GM12878 (cell line): ENCODE data around the gene TCF23.

Experiments used
- BRCA1 ChIP-seq: IDR thresholded peaks from 2 replicates; pipeline ENCODE4 v1.6.1; 2011; ENCODE audit warnings: low read depth, low read length, improper control_type of control experiment
- EP300 ChIP-seq, 2 experiments: fragments of 150-350 bp in 1 of 2; IDR thresholded peaks; 2 replicates each; pipeline ENCODE4 v1.6.1; 2011 to 2012; ENCODE audit warnings: low read depth in 2 of 2, low read length in 2 of 2, borderline replicate concordance in 1 of 2, improper control_type of control experiment in 1 of 2, inconsistent platforms in 1 of 2; ENCODE audit not compliant: control insufficient read depth in 1 of 2
- ESRRA ChIP-seq: IDR thresholded peaks from 2 replicates; pipeline ENCODE4 v1.6.1; 2012; ENCODE audit warnings: mild to moderate bottlenecking, low read length, improper control_type of control experiment
- EZH2 ChIP-seq: IDR thresholded peaks from 2 replicates; pipeline ENCODE4 v1.6.1; 2012; ENCODE audit warnings: low read depth, mild to moderate bottlenecking, control low read depth, inconsistent platforms, low read length, borderline replicate concordance; ENCODE audit not compliant: control insufficient read depth
- MYC ChIP-seq: IDR thresholded peaks from 2 replicates; pipeline ENCODE4 v1.6.1; 2011; ENCODE audit warnings: mild to moderate bottlenecking, low read length, moderate library complexity, inconsistent platforms; ENCODE audit not compliant: insufficient read depth, insufficient replicate concordance, insufficient read length, severe bottlenecking
- POLR2A ChIP-seq: IDR thresholded peaks from 2 replicates; pipeline ENCODE4 v1.6.1; 2011; ENCODE audit warnings: low read depth, mild to moderate bottlenecking, low read length
- SMAD1 ChIP-seq: fragments of 450-650 bp; IDR thresholded peaks from 2 replicates; pipeline ENCODE4 v1.6.1; 2018; ENCODE audit warnings: mild to moderate bottlenecking, low read depth; ENCODE audit not compliant: partially characterized antibody
- STAT3 ChIP-seq: IDR thresholded peaks from 2 replicates; pipeline ENCODE4 v1.6.1; 2011; ENCODE audit warnings: low read depth, low read length, improper control_type of control experiment
- TAF1 ChIP-seq: IDR thresholded peaks from 2 replicates; pipeline ENCODE4 v1.6.1; 2011; ENCODE audit warnings: mild to moderate bottlenecking, low read depth, low read length, borderline replicate concordance
- ZNF207 ChIP-seq: fragments of 450-650 bp; IDR thresholded peaks from 2 replicates; pipeline ENCODE4 v1.6.1; 2014; ENCODE audit warnings: antibody characterized with exemption, mild to moderate bottlenecking, borderline replicate concordance
- TF ChIP-seq, protein P1 (sequence below): IDR thresholded peaks from 2 replicates; pipeline ENCODE4 v1.6.1; 2011; ENCODE audit warnings: low read depth, low read length, improper control_type of control experiment, borderline replicate concordance
- TF ChIP-seq, protein P2 (sequence below), 3 experiments: IDR thresholded peaks in 2 of 3; conservative IDR thresholded peaks in 1 of 3; 2 replicates each; pipeline ENCODE4 v1.5.1; 2011; ENCODE audit warnings: low read depth in 3 of 3, low read length in 3 of 3, mild to moderate bottlenecking in 3 of 3, control low read depth in 2 of 3, moderate library complexity in 2 of 3, inconsistent platforms in 1 of 3, mixed read lengths in 1 of 3; ENCODE audit not compliant: control insufficient read depth in 2 of 3, insufficient read depth in 1 of 3; ENCODE audit errors: extremely low read depth in 1 of 3
- TF ChIP-seq, protein P3 (sequence below): IDR thresholded peaks from 2 replicates; pipeline ENCODE4 v1.6.1; 2012; ENCODE audit warnings: mild to moderate bottlenecking, low read depth, low read length
- TF ChIP-seq, protein P4 (sequence below): IDR thresholded peaks from 2 replicates; pipeline ENCODE4 v1.6.1; 2012; ENCODE audit warnings: low read length, inconsistent platforms

DNA sequence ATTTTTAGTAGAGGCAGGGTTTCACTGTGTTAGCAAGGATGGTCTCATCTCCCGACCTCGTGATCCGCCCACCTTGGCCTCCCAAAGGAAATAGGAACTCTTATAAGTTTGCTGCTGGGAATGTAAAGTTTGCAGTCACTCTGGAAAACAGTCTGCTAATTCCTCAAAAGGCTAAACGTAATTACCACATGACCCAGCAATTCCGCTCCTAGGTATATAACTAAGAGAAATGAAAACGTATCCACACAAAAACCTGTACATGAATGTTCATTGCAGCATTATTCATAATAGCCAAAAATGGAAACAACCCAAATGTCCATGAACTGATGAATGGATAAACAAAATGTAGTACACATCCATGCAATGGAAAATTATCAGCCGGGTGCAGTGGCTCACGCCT, 41.2 kb downstream of the TCF23 start:
- TF ChIP-seq EZH2 (no peak), ZNF207 (no peak), TAF1 (no peak), POLR2A (no peak), BRCA1 (no peak), EP300 (IDR thresholded peaks at IDR 0.05; ENCODE audit: borderline replicate concordance in 1 of 2, control insufficient read depth in 1 of 2, low read depth in 2 of 2, low read length in 2 of 2) (no peak), SMAD1 (no peak), ESRRA (no peak), MYC (no peak), STAT3 (no peak)
- TF ChIP-seq, protein P1, sequence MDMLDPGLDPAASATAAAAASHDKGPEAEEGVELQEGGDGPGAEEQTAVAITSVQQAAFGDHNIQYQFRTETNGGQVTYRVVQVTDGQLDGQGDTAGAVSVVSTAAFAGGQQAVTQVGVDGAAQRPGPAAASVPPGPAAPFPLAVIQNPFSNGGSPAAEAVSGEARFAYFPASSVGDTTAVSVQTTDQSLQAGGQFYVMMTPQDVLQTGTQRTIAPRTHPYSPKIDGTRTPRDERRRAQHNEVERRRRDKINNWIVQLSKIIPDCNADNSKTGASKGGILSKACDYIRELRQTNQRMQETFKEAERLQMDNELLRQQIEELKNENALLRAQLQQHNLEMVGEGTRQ, result no peak
- TF ChIP-seq, protein P2, sequence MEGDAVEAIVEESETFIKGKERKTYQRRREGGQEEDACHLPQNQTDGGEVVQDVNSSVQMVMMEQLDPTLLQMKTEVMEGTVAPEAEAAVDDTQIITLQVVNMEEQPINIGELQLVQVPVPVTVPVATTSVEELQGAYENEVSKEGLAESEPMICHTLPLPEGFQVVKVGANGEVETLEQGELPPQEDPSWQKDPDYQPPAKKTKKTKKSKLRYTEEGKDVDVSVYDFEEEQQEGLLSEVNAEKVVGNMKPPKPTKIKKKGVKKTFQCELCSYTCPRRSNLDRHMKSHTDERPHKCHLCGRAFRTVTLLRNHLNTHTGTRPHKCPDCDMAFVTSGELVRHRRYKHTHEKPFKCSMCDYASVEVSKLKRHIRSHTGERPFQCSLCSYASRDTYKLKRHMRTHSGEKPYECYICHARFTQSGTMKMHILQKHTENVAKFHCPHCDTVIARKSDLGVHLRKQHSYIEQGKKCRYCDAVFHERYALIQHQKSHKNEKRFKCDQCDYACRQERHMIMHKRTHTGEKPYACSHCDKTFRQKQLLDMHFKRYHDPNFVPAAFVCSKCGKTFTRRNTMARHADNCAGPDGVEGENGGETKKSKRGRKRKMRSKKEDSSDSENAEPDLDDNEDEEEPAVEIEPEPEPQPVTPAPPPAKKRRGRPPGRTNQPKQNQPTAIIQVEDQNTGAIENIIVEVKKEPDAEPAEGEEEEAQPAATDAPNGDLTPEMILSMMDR (IDR thresholded peaks at IDR 0.05 in 2 of 3, conservative IDR thresholded peaks at IDR 0.05 in 1 of 3; ENCODE audit: control insufficient read depth in 2 of 3, extremely low read depth in 1 of 3, insufficient read depth in 1 of 3, low read depth in 3 of 3, low read length in 3 of 3), result no peak
- TF ChIP-seq, protein P3, sequence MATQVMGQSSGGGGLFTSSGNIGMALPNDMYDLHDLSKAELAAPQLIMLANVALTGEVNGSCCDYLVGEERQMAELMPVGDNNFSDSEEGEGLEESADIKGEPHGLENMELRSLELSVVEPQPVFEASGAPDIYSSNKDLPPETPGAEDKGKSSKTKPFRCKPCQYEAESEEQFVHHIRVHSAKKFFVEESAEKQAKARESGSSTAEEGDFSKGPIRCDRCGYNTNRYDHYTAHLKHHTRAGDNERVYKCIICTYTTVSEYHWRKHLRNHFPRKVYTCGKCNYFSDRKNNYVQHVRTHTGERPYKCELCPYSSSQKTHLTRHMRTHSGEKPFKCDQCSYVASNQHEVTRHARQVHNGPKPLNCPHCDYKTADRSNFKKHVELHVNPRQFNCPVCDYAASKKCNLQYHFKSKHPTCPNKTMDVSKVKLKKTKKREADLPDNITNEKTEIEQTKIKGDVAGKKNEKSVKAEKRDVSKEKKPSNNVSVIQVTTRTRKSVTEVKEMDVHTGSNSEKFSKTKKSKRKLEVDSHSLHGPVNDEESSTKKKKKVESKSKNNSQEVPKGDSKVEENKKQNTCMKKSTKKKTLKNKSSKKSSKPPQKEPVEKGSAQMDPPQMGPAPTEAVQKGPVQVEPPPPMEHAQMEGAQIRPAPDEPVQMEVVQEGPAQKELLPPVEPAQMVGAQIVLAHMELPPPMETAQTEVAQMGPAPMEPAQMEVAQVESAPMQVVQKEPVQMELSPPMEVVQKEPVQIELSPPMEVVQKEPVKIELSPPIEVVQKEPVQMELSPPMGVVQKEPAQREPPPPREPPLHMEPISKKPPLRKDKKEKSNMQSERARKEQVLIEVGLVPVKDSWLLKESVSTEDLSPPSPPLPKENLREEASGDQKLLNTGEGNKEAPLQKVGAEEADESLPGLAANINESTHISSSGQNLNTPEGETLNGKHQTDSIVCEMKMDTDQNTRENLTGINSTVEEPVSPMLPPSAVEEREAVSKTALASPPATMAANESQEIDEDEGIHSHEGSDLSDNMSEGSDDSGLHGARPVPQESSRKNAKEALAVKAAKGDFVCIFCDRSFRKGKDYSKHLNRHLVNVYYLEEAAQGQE, result no peak
- TF ChIP-seq, protein P4, sequence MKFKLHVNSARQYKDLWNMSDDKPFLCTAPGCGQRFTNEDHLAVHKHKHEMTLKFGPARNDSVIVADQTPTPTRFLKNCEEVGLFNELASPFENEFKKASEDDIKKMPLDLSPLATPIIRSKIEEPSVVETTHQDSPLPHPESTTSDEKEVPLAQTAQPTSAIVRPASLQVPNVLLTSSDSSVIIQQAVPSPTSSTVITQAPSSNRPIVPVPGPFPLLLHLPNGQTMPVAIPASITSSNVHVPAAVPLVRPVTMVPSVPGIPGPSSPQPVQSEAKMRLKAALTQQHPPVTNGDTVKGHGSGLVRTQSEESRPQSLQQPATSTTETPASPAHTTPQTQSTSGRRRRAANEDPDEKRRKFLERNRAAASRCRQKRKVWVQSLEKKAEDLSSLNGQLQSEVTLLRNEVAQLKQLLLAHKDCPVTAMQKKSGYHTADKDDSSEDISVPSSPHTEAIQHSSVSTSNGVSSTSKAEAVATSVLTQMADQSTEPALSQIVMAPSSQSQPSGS, result no peak
